Upper lobe of left lung (tissue), 6 donors: ENCODE measurements around the gene ZBED4. TPM values are rescaled to one million over a fixed set of nuclear protein-coding genes. Genes with fewer than 3 reads are reported as not detected.

Experiments used
- ATAC-seq, 2 donors: fragments of 200-7000 bp; cut with Tn5 transposase; one replicate each; pipeline ENCODE4 v1.9.1; 2022; ENCODE audit warnings: mild to moderate bottlenecking in 2 of 2, moderate library complexity in 2 of 2; ENCODE audit not compliant: low FRiP score in 2 of 2
- DNase-seq, 2 donors: peaks; one replicate each; pipeline ENCODE4 v3.0.0-alpha.2; 2019 to 2020
- H3K27ac ChIP-seq, 4 donors: fragments of 200-600 bp; sonication (generic); one replicate each; pipeline ENCODE4 v1.5.1; 2016 to 2019
- H3K27me3 ChIP-seq, 4 donors: fragments of 200-600 bp; sonication (generic); one replicate each; pipeline ENCODE4 v1.5.1; 2017 to 2019
- H3K36me3 ChIP-seq, 4 donors: fragments of 200-600 bp; sonication (generic); one replicate each; pipeline ENCODE4 v1.5.1; 2016 to 2019
- H3K4me1 ChIP-seq, 4 donors: fragments of 200-600 bp; sonication (generic); one replicate each; pipeline ENCODE4 v1.5.1; 2018 to 2019
- H3K4me3 ChIP-seq, 4 donors: fragments of 200-600 bp; sonication (generic); one replicate each; pipeline ENCODE4 v1.5.1; 2017 to 2019; ENCODE audit warnings: mild to moderate bottlenecking in 2 of 4, moderate library complexity in 1 of 4
- H3K9me3 ChIP-seq, 4 donors: fragments of 200-600 bp; sonication (generic); one replicate each; pipeline ENCODE4 v1.5.1; 2018 to 2019
- CTCF ChIP-seq, 6 experiments: fragments of 450-650 bp in 4 of 6; fragments of 200-600 bp in 2 of 6; sonication (generic) in 2 of 6; IDR thresholded peaks; one replicate each; pipeline ENCODE4 v1.5.1; 2016 to 2019; ENCODE audit warnings: antibody characterized with exemption in 6 of 6
- EP300 ChIP-seq, 4 donors: sonication (generic); formaldehyde crosslinking; IDR thresholded peaks; one replicate each; pipeline ENCODE4 v1.5.1; 2017; ENCODE audit warnings: antibody characterized with exemption in 4 of 4, control low read depth in 2 of 4
- POLR2A ChIP-seq, 4 donors: fragments of 450-650 bp; IDR thresholded peaks; one replicate each; pipeline ENCODE4 v1.5.1; 2016 to 2017; ENCODE audit warnings: antibody characterized with exemption in 4 of 4, mild to moderate bottlenecking in 2 of 4
- POLR2AphosphoS5 ChIP-seq, 2 donors: sonication (generic); formaldehyde crosslinking; IDR thresholded peaks; one replicate each; pipeline ENCODE4 v1.5.1; 2017; ENCODE audit warnings: antibody characterized with exemption in 2 of 2
- WGBS, 2 donors: methylation state at CpG; one replicate each; pipeline ENCODE4 v1.1.5; 2017 to 2018; 5-methylcytosine and 5-hydroxymethylcytosine counted together
- total RNA-seq, 6 donors: library from RNA; depleted of rRNA in 4 of 6; stranded (reverse); fragments of >200 nt in 4 of 6; gene quantifications; one replicate each; pipeline versions ENCODE4 v1.1.0 to v1.2.1, GENCODE V29; 2016 to 2021
- donor health status: DM: no; HTN: no; CAD: no; lungs with moderate emphysema.
- donor health status: DM: no; HTN: yes; CAD: no; lungs with severe emphysema.

ZBED4 gene
- total RNA-seq, 6 donors from 2014 or later, result 10.8 to 19.9 (median 15.5) TPM

GRCh38 chr22:49878206-49878605 lies 24.6 kb downstream of the ZBED4 start:
- DNase-seq, result no peak

GRCh38 chr22:49879871-49880270 lies 26.2 kb downstream of the ZBED4 start:
- ATAC-seq (no peak), DNase-seq (no peak)
- Histone ChIP-seq H3K4me3 (no peak overlapping the region), H3K4me1 (no peaks in the 10 kb centered on the region), H3K27ac (no peak overlapping the region), H3K9me3 (no peaks in the 10 kb centered on the region), H3K36me3 (peaks cover 0 to 16% (median 10%) of the 10 kb centered on the region in 4 donors), H3K27me3 (no peaks in the 10 kb centered on the region)
- TF ChIP-seq EP300 (IDR thresholded peaks at IDR 0.05) (no peak), POLR2A (IDR thresholded peaks at IDR 0.05) (no peak), CTCF (IDR thresholded peaks at IDR 0.05) (no peak)
- 94% methylated on average over 8 to 9 of the region's 9 CpGs for whole genome bisulfite sequencing, 2 donors

More at GRCh38 chr22:49878206-49878605, 24.6 kb downstream of the ZBED4 start:
- H3K27ac ChIP-seq, result no peak overlapping the region
- TF ChIP-seq POLR2AphosphoS5 (IDR thresholded peaks at IDR 0.05) (no peak), EP300 (IDR thresholded peaks at IDR 0.05) (no peak), POLR2A (IDR thresholded peaks at IDR 0.05) (no peak), CTCF (IDR thresholded peaks at IDR 0.05) (no peak)
- 98% methylated on average over 8 of the region's 8 CpGs for WGBS, 2 donors
- no peaks in the 10 kb centered on the region for H3K27me3 ChIP-seq
- H3K9me3 ChIP-seq, result no peaks in the 10 kb centered on the region
- H3K4me1 ChIP-seq, result no peaks in the 10 kb centered on the region
- no peak for ATAC-seq
- H3K4me3 ChIP-seq, result no peak overlapping the region
- no peaks in the 10 kb centered on the region for H3K36me3 ChIP-seq

GRCh38 chr22:49880281-49880680 lies 26.6 kb downstream of the ZBED4 start:
- WGBS, 2 donors, result 52 to 63% methylated on average over 20 of the region's 20 CpGs
- Histone ChIP-seq H3K4me3 (no peak overlapping the region), H3K27ac (no peak overlapping the region), H3K9me3 (no peaks in the 10 kb centered on the region), H3K36me3 (peaks cover 0 to 20% (median 13%) of the 10 kb centered on the region in 4 donors), H3K27me3 (no peaks in the 10 kb centered on the region), H3K4me1 (no peaks in the 10 kb centered on the region)
- ATAC-seq (no peak), DNase-seq (no peak)
- TF ChIP-seq POLR2AphosphoS5 (IDR thresholded peaks at IDR 0.05) (no peak), POLR2A (IDR thresholded peaks at IDR 0.05) (no peak), EP300 (IDR thresholded peaks at IDR 0.05) (no peak), CTCF (IDR thresholded peaks at IDR 0.05) (no peak)

GRCh38 chr22:49881856-49882255 lies 28.2 kb downstream of the ZBED4 start:
- no peak overlapping the region for H3K27ac ChIP-seq
- 83 to 98% methylated on average over 1 to 2 of the region's 2 CpGs for WGBS, 2 donors
- no peak for ATAC-seq
- no peak overlapping the region for H3K4me3 ChIP-seq
- TF ChIP-seq POLR2AphosphoS5 (IDR thresholded peaks at IDR 0.05) (no peak), CTCF (IDR thresholded peaks at IDR 0.05) (no peak), POLR2A (IDR thresholded peaks at IDR 0.05) (no peak), EP300 (IDR thresholded peaks at IDR 0.05) (no peak)
- H3K9me3 ChIP-seq, result no peaks in the 10 kb centered on the region
- DNase-seq, result no peak
- no peaks in the 10 kb centered on the region for H3K4me1 ChIP-seq
- no peaks in the 10 kb centered on the region for H3K27me3 ChIP-seq
- H3K36me3 ChIP-seq, result peaks cover 0 to 36% (median 28%) of the 10 kb centered on the region in 4 donors

GRCh38 chr22:49882519-49883293 lies 29.1 kb downstream of the ZBED4 start:
- Histone ChIP-seq H3K27me3 (no peaks in the 10 kb centered on the region), H3K27ac (no peak overlapping the region), H3K9me3 (no peaks in the 10 kb centered on the region), H3K4me3 (no peak overlapping the region), H3K36me3 (peaks cover 0 to 45% (median 32%) of the 10 kb centered on the region in 4 donors), H3K4me1 (no peaks in the 10 kb centered on the region)
- TF ChIP-seq CTCF (IDR thresholded peaks at IDR 0.05) (no peak), POLR2AphosphoS5 (IDR thresholded peaks at IDR 0.05) (no peak), EP300 (IDR thresholded peaks at IDR 0.05) (no peak), POLR2A (IDR thresholded peaks at IDR 0.05) (no peak)
- no peak for ATAC-seq
- 83 to 84% methylated on average over 21 of the region's 21 CpGs for WGBS, 2 donors
- DNase-seq, result no peak
